ENCODE results near the gene RANBP10.

- TF ChIP-seq GABPA (IDR thresholded peaks at IDR 0.05; ENCODE audit: low read depth) (no peak), POLR2AphosphoS5 (IDR thresholded peaks at IDR 0.05; ENCODE audit: low read depth) (no peak)
Observed at GRCh38 chr16:67704110-67704509, 102.2 kb downstream of the RANBP10 start.

Data from HL-60 (cell line).